ENCODE data around the gene LRRC71.

- TF ChIP-seq POLR2A (IDR thresholded peaks at IDR 0.05) (no peak), CTCF (IDR thresholded peaks at IDR 0.05) (no peak)
These were observed 3.4 kb downstream of the LRRC71 start for GRCh38 chr1:156923670-156924477.

Measured in testis (tissue), 2 donors.